ENCODE results near the gene AKAP12.

Gene AKAP12

GRCh38 chr6:151279891-151280290, 40.1 kb downstream of the AKAP12 start:
- no peak for DNase-seq (ENCODE audit: low read depth in 2 of 2)

- DNase-seq (ENCODE audit: low read depth in 2 of 2), result no peak
Measured at GRCh38 chr6:151280859-151281258, 41.1 kb downstream of the AKAP12 start.

GRCh38 chr6:151284012-151284411, 44.2 kb downstream of the AKAP12 start:
- no peak for DNase-seq (ENCODE audit: low read depth in 2 of 2)

GRCh38 chr6:151284548-151285017, 44.8 kb downstream of the AKAP12 start:
- no peak for DNase-seq (ENCODE audit: low read depth in 2 of 2)

- no peak for DNase-seq (ENCODE audit: low read depth in 2 of 2)
Measured at GRCh38 chr6:151285122-151285521, 45.4 kb downstream of the AKAP12 start.

GRCh38 chr6:151286214-151286613, 46.4 kb downstream of the AKAP12 start:
- DNase-seq (ENCODE audit: low read depth in 2 of 2), result no peak

- no peak for DNase-seq (ENCODE audit: low read depth in 2 of 2)
Measured at GRCh38 chr6:151288712-151289398, 49.1 kb downstream of the AKAP12 start.

GRCh38 chr6:151289399-151290007, 49.7 kb downstream of the AKAP12 start:
- DNase-seq (ENCODE audit: low read depth in 2 of 2), result no peak

GRCh38 chr6:151290877-151291721, 51.3 kb downstream of the AKAP12 start:
- no peak for DNase-seq (ENCODE audit: low read depth in 2 of 2)

- DNase-seq (ENCODE audit: low read depth in 2 of 2), result no peak
Measured at GRCh38 chr6:151291722-151292059, 51.9 kb downstream of the AKAP12 start.

- no peak for DNase-seq (ENCODE audit: low read depth in 2 of 2)
Measured at GRCh38 chr6:151292974-151293687, 53.4 kb downstream of the AKAP12 start.

GRCh38 chr6:151293688-151294016, 53.9 kb downstream of the AKAP12 start:
- DNase-seq (ENCODE audit: low read depth in 2 of 2), result no peak

GRCh38 chr6:151294561-151295101, 54.9 kb downstream of the AKAP12 start:
- no peak for DNase-seq (ENCODE audit: low read depth in 2 of 2)

GRCh38 chr6:151297886-151298285, 58.1 kb downstream of the AKAP12 start:
- DNase-seq (ENCODE audit: low read depth in 2 of 2), result no peak

GRCh38 chr6:151299011-151299410, 59.2 kb downstream of the AKAP12 start:
- DNase-seq (ENCODE audit: low read depth in 2 of 2), result no peak

- no peak for DNase-seq (ENCODE audit: low read depth in 2 of 2)
Measured at GRCh38 chr6:151300267-151300991, 60.7 kb downstream of the AKAP12 start.

- no peak for DNase-seq (ENCODE audit: low read depth in 2 of 2)
Measured at GRCh38 chr6:151301547-151301946, 61.8 kb downstream of the AKAP12 start.

- no peak for DNase-seq (ENCODE audit: low read depth in 2 of 2)
Measured at GRCh38 chr6:151303231-151303630, 63.5 kb downstream of the AKAP12 start.

GRCh38 chr6:151306269-151306783, 66.6 kb downstream of the AKAP12 start:
- no peak for DNase-seq (ENCODE audit: low read depth in 2 of 2)

- DNase-seq (ENCODE audit: low read depth in 2 of 2), result no peak
Measured at GRCh38 chr6:151307501-151307900, 67.7 kb downstream of the AKAP12 start.

GRCh38 chr6:151309619-151310018, 69.9 kb downstream of the AKAP12 start:
- DNase-seq (ENCODE audit: low read depth in 2 of 2), result no peak

Data from activated CD4-positive, alpha-beta T cell treated with anti-CD3 and anti-CD28 coated beads for 24 hours (primary cell).